Activated naive CD4-positive, alpha-beta T cell treated with Interleukin-2 at 50 U/mL for 16 hours (primary cell): ENCODE data around the gene RPL36.
"Not testable (repeated sequence)": the region's sequence is repeated elsewhere in the genome, so short reads cannot be mapped to it uniquely, and the experiment has no call there.

Source experiments
- DNase-seq: peaks from one replicate; pipeline ENCODE4 v3.0.0-alpha.2; 2020

RPL36 gene

GRCh38 chr19:5691822-5692722, 2.0 kb downstream of the RPL36 start:
- no peak for DNase-seq

GRCh38 chr19:5692723-5693194, 2.7 kb downstream of the RPL36 start:
- DNase-seq = no peak

GRCh38 chr19:5693195-5694166, 3.4 kb downstream of the RPL36 start:
- peak; percentile 18 for DNase-seq

- no peak for DNase-seq
Observed at GRCh38 chr19:5694167-5694955, 4.3 kb downstream of the RPL36 start.

- no peak for DNase-seq
Observed at GRCh38 chr19:5694956-5695648, 5.0 kb downstream of the RPL36 start.

- DNase-seq = no peak
Observed at GRCh38 chr19:5695649-5696195, 5.6 kb downstream of the RPL36 start.

- no peak for DNase-seq
Observed at GRCh38 chr19:5696196-5697021, 6.3 kb downstream of the RPL36 start.

GRCh38 chr19:5697022-5697889, 7.2 kb downstream of the RPL36 start:
- DNase-seq = no peak

- DNase-seq = no peak
Observed at GRCh38 chr19:5697890-5698634, 8.0 kb downstream of the RPL36 start.

GRCh38 chr19:5698635-5699422, 8.7 kb downstream of the RPL36 start:
- DNase-seq = no peak

- no peak for DNase-seq
Observed at GRCh38 chr19:5700455-5701092, 10.5 kb downstream of the RPL36 start.

GRCh38 chr19:5702053-5702410, 11.9 kb downstream of the RPL36 start:
- DNase-seq = not testable (repeated sequence)

GRCh38 chr19:5703819-5704818, 14.0 kb downstream of the RPL36 start:
- no peak for DNase-seq

- no peak for DNase-seq
Observed at GRCh38 chr19:5705552-5705951, 15.5 kb downstream of the RPL36 start.

GRCh38 chr19:5706876-5707573, 16.9 kb downstream of the RPL36 start:
- no peak for DNase-seq
